Neural progenitor cell (in vitro differentiated cells): ENCODE results near the gene TARS1.

Experiments
- CTCF ChIP-seq: fragments of 200-600 bp; sonication (generic); IDR thresholded peaks from 2 replicates; pipeline ENCODE4 v1.5.1; 2017; ENCODE audit warnings: antibody characterized with exemption, mild to moderate bottlenecking
- EZH2 ChIP-seq: fragments of 200-600 bp; sonication (generic); IDR thresholded peaks from 2 replicates; pipeline ENCODE4 v1.6.1; 2017; ENCODE audit warnings: antibody characterized with exemption, mild to moderate bottlenecking, moderate library complexity

DNA sequence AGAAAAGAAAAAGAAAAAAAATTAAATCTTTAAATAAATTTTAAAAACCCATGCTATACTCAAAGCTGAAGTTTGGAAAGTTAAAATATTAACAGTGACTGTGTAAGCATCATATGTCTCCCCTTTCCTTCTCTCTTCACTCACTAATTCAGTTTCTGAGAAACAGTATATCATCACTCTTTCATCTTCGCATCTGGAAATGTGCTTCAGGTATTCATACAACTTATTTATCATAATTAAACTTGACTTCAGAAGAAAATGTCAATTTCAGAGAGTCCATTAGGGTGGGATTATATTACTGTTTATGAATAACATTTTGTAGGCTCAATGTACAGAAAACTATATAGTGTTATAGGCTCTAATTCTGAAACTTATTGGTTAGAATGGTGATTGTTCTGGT is 29.3 kb upstream of the TARS1 start:
- no peak for TF ChIP-seq CTCF
- TF ChIP-seq EZH2: no peak
